ENCODE results near the gene ZDHHC24. TPM values are rescaled to one million over a fixed set of nuclear protein-coding genes. Genes with fewer than 3 reads are reported as not detected.

Gene ZDHHC24
- total RNA-seq, 2 donors from 2014 or later: 24.9 to 37.8 TPM

DNA sequence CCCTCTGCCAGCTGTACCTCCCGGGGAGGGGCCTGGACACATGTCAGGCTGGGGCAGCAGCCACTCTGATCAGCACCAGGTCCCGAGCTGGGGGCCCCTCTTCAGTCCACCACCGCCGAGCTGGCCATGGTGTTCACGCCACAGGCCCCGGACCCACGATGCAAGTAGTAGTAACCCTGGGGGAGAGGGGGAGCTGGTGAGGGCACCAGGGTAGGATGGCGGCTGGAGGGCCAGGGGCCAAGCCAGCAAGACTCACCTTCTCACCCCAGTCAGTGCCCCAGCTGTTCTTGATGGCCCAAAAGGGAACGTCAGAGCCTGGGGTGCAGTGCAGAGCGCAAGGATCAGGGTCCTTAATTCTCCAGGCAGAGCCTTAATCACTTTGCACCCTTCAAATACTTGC, 18.0 kb upstream of the ZDHHC24 start:
- intact Hi-C loops (cut with DNase I): no loop called here
- 90% methylated on average over 10 of the region's 10 CpGs for WGBS

DNA sequence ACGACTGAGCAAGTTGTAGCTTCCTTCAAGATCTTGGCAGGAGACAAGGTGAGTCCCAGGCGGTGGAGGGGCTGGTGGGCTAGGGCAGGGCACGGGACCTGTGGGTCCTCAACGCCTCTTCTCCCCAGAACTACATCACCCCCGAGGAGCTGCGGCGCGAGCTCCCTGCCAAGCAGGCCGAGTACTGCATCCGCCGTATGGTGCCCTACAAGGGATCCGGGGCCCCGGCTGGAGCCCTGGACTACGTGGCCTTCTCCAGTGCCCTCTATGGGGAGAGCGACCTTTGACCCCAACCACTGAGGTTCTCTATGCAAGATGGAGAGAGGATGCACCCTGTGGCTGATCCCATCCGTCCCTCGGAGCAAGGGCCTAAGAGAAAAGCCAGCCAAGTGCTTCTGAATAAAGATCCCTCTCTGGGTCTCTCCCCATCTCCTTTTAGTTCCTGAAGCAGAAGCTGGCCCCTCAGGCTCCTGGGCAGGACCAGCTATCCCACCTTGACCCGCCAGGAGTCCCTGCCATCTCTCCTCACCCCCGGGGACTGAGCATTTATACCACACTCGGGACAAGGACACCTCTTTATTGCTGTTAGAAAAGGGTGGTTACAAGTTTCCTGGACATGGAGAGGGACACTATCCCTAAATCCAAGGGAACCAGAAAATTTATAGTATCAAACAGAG, 17.2 kb upstream of the ZDHHC24 start:
- Histone ChIP-seq H3K4me3 (no peak overlapping the region), H3K36me3 (no peaks in the 10 kb centered on the region), H3K9me3 (no peaks in the 10 kb centered on the region), H3K4me1 (replicated peaks) (no peaks in the 10 kb centered on the region), H3K27ac (no peak overlapping the region), H3K27me3 (replicated peaks; ENCODE audit: insufficient read depth) (no peaks in the 10 kb centered on the region)
- DNase-seq (ENCODE audit: low spot score): no peak
- TF ChIP-seq, protein P1, sequence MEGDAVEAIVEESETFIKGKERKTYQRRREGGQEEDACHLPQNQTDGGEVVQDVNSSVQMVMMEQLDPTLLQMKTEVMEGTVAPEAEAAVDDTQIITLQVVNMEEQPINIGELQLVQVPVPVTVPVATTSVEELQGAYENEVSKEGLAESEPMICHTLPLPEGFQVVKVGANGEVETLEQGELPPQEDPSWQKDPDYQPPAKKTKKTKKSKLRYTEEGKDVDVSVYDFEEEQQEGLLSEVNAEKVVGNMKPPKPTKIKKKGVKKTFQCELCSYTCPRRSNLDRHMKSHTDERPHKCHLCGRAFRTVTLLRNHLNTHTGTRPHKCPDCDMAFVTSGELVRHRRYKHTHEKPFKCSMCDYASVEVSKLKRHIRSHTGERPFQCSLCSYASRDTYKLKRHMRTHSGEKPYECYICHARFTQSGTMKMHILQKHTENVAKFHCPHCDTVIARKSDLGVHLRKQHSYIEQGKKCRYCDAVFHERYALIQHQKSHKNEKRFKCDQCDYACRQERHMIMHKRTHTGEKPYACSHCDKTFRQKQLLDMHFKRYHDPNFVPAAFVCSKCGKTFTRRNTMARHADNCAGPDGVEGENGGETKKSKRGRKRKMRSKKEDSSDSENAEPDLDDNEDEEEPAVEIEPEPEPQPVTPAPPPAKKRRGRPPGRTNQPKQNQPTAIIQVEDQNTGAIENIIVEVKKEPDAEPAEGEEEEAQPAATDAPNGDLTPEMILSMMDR (IDR thresholded peaks at IDR 0.05): no peak
- TF ChIP-seq POLR2A (IDR thresholded peaks at IDR 0.05): no peak
- TF ChIP-seq POLR2AphosphoS5 (IDR thresholded peaks at IDR 0.05): no peak
- WGBS: 89% methylated on average over 19 of the region's 20 CpGs
- intact Hi-C loops (cut with DNase I): no loop called here

More for the DNA sequence above, 18.0 kb upstream of the ZDHHC24 start:
- no peak overlapping the region for H3K4me3 ChIP-seq
- no peaks in the 10 kb centered on the region for H3K27me3 ChIP-seq (replicated peaks; ENCODE audit: insufficient read depth)
- no peaks in the 10 kb centered on the region for H3K9me3 ChIP-seq
- TF ChIP-seq, protein P1 (IDR thresholded peaks at IDR 0.05): no peak
- TF ChIP-seq POLR2A (IDR thresholded peaks at IDR 0.05): no peak
- no peak for TF ChIP-seq POLR2AphosphoS5 (IDR thresholded peaks at IDR 0.05)
- no peak overlapping the region for H3K27ac ChIP-seq
- no peaks in the 10 kb centered on the region for H3K4me1 ChIP-seq (replicated peaks)
- no peak for DNase-seq (ENCODE audit: low spot score)
- no peaks in the 10 kb centered on the region for H3K36me3 ChIP-seq

DNA sequence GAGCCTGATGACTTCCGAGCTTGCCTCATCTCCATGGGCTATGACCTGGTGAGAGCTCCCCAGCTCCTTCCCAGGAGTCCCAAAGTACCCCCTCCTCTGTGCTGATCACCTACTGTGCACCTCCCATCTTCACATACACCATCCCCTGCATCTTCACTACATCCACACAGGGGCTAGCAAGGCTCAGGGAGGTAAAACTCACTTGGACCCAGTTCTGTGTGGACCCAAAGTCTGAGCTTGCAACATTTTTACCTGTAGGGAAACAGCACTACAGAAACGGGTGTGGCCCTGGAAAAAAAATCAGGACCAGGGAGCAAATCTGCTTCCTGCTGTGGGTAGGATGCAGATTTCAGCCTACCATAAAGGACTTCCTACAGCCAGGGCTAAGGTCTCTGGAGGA, 16.4 kb upstream of the ZDHHC24 start:
- 86% methylated on average over 2 of the region's 2 CpGs for WGBS
- no peak for TF ChIP-seq POLR2AphosphoS5 (IDR thresholded peaks at IDR 0.05)
- no peak for TF ChIP-seq POLR2A (IDR thresholded peaks at IDR 0.05)
- TF ChIP-seq, protein P1 (IDR thresholded peaks at IDR 0.05): no peak
- Histone ChIP-seq H3K9me3 (no peaks in the 10 kb centered on the region), H3K27ac (no peak overlapping the region), H3K36me3 (no peaks in the 10 kb centered on the region), H3K4me1 (replicated peaks) (no peaks in the 10 kb centered on the region), H3K27me3 (replicated peaks; ENCODE audit: insufficient read depth) (no peaks in the 10 kb centered on the region), H3K4me3 (no peak overlapping the region)
- DNase-seq (ENCODE audit: low spot score): no peak
- intact Hi-C loops (cut with DNase I): no loop called here

DNA sequence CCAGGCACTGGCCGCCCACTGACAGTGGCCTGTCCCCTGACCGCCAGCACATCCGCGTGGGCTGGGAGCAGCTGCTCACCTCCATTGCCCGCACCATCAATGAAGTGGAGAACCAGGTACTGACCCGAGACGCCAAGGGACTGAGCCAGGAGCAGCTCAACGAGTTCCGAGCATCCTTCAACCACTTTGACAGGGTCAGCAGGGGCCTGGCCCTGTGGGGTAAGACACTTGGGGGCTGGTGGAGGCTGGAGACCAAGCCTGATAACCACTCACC, 16.1 kb upstream of the ZDHHC24 start:
- no peak overlapping the region for H3K27ac ChIP-seq
- no peaks in the 10 kb centered on the region for H3K27me3 ChIP-seq (replicated peaks; ENCODE audit: insufficient read depth)
- intact Hi-C loops (cut with DNase I): no loop called here
- no peaks in the 10 kb centered on the region for H3K4me1 ChIP-seq (replicated peaks)
- H3K36me3 ChIP-seq: no peaks in the 10 kb centered on the region
- WGBS: 93% methylated on average over 8 of the region's 9 CpGs
- H3K9me3 ChIP-seq: no peaks in the 10 kb centered on the region
- no peak for DNase-seq (ENCODE audit: low spot score)
- no peak overlapping the region for H3K4me3 ChIP-seq
- TF ChIP-seq, protein P1 (IDR thresholded peaks at IDR 0.05): no peak
- no peak for TF ChIP-seq POLR2AphosphoS5 (IDR thresholded peaks at IDR 0.05)
- no peak for TF ChIP-seq POLR2A (IDR thresholded peaks at IDR 0.05)

DNA sequence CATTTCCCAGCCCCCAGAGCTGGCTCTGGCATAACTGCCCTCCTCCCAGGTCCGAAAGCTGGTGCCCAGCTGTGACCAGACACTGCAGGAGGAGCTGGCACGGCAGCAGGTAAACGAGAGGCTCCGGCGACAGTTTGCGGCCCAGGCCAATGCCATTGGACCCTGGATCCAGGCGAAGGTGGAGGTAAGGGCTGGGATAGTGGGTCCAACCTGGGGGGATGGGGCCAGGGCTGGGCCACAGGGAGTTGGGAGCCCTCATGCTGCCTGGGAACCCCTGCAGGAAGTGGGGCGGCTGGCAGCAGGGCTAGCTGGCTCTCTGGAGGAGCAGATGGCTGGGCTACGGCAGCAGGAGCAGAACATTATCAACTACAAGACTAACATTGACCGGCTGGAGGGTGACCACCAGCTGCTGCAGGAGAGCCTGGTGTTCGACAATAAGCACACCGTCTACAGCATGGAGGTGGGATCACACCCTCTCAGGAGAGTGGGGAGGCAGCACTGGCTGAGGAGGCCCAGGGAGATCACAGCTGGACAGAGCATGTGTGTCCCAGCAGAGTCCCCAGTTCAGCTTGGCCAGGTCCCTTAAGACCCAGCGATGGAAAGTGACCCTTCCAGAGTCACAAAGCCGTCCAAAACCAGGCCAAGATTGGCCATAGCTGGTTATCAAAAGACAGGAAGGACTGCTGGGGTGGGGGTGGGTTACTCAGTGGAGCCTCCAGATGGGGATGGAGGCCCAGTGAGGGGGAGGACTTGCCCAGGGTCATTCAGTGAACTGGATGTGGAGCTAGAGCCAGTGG, 15.5 kb upstream of the ZDHHC24 start:
- intact Hi-C loops (cut with DNase I): no loop called here

More for the DNA sequence above, 15.5 kb upstream of the ZDHHC24 start:
- Histone ChIP-seq H3K4me3 (no peak overlapping the region), H3K36me3 (no peaks in the 10 kb centered on the region), H3K27ac (no peak overlapping the region), H3K4me1 (replicated peaks) (no peaks in the 10 kb centered on the region), H3K27me3 (replicated peaks; ENCODE audit: insufficient read depth) (no peaks in the 10 kb centered on the region), H3K9me3 (no peaks in the 10 kb centered on the region)
- DNase-seq (ENCODE audit: low spot score): no peak
- TF ChIP-seq POLR2A (IDR thresholded peaks at IDR 0.05): no peak
- no peak for TF ChIP-seq POLR2AphosphoS5 (IDR thresholded peaks at IDR 0.05)
- TF ChIP-seq, protein P1 (IDR thresholded peaks at IDR 0.05): no peak
- 83% methylated on average over 13 of the region's 14 CpGs for WGBS

Measured in prostate gland (tissue), 2 donors.